Stomach (tissue), 9 donors: ENCODE measurements around the gene GABRB1. TPM values are rescaled to one million over a fixed set of nuclear protein-coding genes. Genes with fewer than 3 reads are reported as not detected.

Experiments used
- DNase-seq, 2 donors: peaks; one replicate each; pipeline versions ENCODE4 v3.0.0 to v3.0.0-alpha.2; 2013 to 2019
- H3K27ac ChIP-seq, 5 donors: fragments of 200-600 bp in 4 of 5; sonication (generic) in 4 of 5; one replicate each; pipeline ENCODE4 v1.5.1; 2013 to 2019; ENCODE audit warnings: mild to moderate bottlenecking in 1 of 5, moderate library complexity in 1 of 5
- H3K27me3 ChIP-seq, 3 donors: fragments of 200-600 bp; sonication (generic); one replicate each; pipeline ENCODE4 v1.5.1; 2017 to 2019; ENCODE audit warnings: mixed run types in 1 of 3
- H3K36me3 ChIP-seq, 4 donors: fragments of 200-600 bp; sonication (generic); 1 replicate in 3 of 4; 2 replicates in 1 of 4; pipeline ENCODE4 v1.5.1; 2016 to 2019
- H3K4me1 ChIP-seq, 4 donors: fragments of 200-600 bp; sonication (generic); one replicate each; pipeline ENCODE4 v1.5.1; 2016 to 2019
- H3K4me3 ChIP-seq, 4 donors: fragments of 200-600 bp; sonication (generic) in 3 of 4; one replicate each; pipeline ENCODE4 v1.5.1; 2016 to 2019; ENCODE audit warnings: mild to moderate bottlenecking in 1 of 4
- H3K9me3 ChIP-seq, 4 donors: fragments of 200-600 bp; sonication (generic); one replicate each; pipeline ENCODE4 v1.5.1; 2016 to 2019
- EP300 ChIP-seq: sonication (generic); formaldehyde crosslinking; IDR thresholded peaks from one replicate; pipeline ENCODE4 v1.6.1; 2017; ENCODE audit warnings: antibody characterized with exemption
- POLR2A ChIP-seq, 4 donors: fragments of 450-650 bp; IDR thresholded peaks; one replicate each; pipeline ENCODE4 v1.6.1; 2016; ENCODE audit warnings: antibody characterized with exemption in 4 of 4, control low read depth in 2 of 4, mild to moderate bottlenecking in 1 of 4, moderate library complexity in 1 of 4
- POLR2AphosphoS5 ChIP-seq, 3 donors: sonication (generic); formaldehyde crosslinking; IDR thresholded peaks; one replicate each; pipeline ENCODE4 v1.6.1; 2016; ENCODE audit warnings: antibody characterized with exemption in 3 of 3
- WGBS, 5 donors: extraction: QIAGEN DNeasy Blood & Tissue Kit in 3 of 5; methylation state at CpG; one replicate each; pipeline versions ENCODE4 v1.1.5 to v1.1.7; 2013 to 2018; 5-methylcytosine and 5-hydroxymethylcytosine counted together
- intact Hi-C: fragments of 100-400 bp; cut with DNase I; formaldehyde crosslinking; loops from one replicate; pipeline ENCODE4 v1.15.1; 2023; ENCODE audit warnings: low total_unique reads
- polyA plus RNA-seq, 3 donors: library from polyadenylated mRNA; stranded (reverse); fragments of 200-250 nt; gene quantifications; one replicate each; pipeline ENCODE4 v1.2.3, GENCODE V29; 2013
- total RNA-seq, 5 donors: library from RNA; depleted of rRNA; stranded (reverse); fragments of >200 nt; gene quantifications; one replicate each; pipeline versions ENCODE4 v1.1.0 to v1.2.3, GENCODE V29; 2014 to 2016
- TF ChIP-seq, protein P1 (sequence below), 7 experiments: fragments of 450-650 bp in 4 of 7; fragments of 200-600 bp in 3 of 7; sonication (generic) in 3 of 7; IDR thresholded peaks; one replicate each; pipeline ENCODE4 v1.5.1; 2016 to 2019; ENCODE audit warnings: antibody characterized with exemption in 7 of 7, control low read depth in 2 of 7, mild to moderate bottlenecking in 1 of 7
- donor health status: healthy with polysubstance abuse.
- donor health status: Bipolar disorder and iron deficiency.
- donor health status: healthy.

Gene GABRB1
- total and polyA plus RNA-seq, 8 donors, result 2.8 TPM; not detected in 7

GRCh38 chr4:47203593-47203992, 172.2 kb downstream of the GABRB1 start:
- H3K27me3 ChIP-seq, result no peaks in the 10 kb centered on the region
- H3K27ac ChIP-seq, result no peak overlapping the region
- intact Hi-C loops, result no loop called here
- no peaks in the 10 kb centered on the region for H3K4me1 ChIP-seq
- H3K36me3 ChIP-seq, result no peaks in the 10 kb centered on the region
- 75 to 88% (median 78%) methylated on average over 2 of the region's 2 CpGs for WGBS, 5 donors
- H3K9me3 ChIP-seq, result no peaks in the 10 kb centered on the region
- DNase-seq, result no peak
- H3K4me3 ChIP-seq, result no peak overlapping the region
- TF ChIP-seq POLR2AphosphoS5 (IDR thresholded peaks at IDR 0.05), result no peak
- TF ChIP-seq EP300, result no peak

- 80 to 92% (median 83%) methylated on average over 1 of the region's 1 CpG for WGBS, 5 donors
- intact Hi-C loops, result no loop called here
- no peak for DNase-seq
Measured at GRCh38 chr4:47207555-47207954, 176.2 kb downstream of the GABRB1 start.

DNA sequence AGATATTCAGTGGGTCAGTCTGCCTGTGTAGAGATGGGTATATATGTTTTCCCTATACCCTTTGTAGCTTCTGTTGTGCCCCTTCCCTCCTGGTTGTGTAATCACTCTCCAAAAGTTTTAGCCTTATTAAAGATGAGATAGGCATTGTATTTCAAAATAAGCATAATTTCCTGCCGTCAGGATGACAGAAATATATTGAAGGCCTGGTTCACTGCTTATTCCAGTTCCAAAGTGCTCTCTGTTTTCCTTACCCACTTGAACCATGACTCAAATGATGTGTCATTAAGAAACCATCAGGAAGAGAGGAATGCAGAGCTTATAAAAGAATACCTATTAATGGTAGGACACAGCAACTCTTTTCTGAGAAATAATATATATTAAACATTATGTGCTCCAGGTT, 178.5 kb downstream of the GABRB1 start:
- Histone ChIP-seq H3K4me3 (no peak overlapping the region), H3K27ac (no peak overlapping the region), H3K9me3 (no peaks in the 10 kb centered on the region), H3K27me3 (no peaks in the 10 kb centered on the region), H3K4me1 (no peaks in the 10 kb centered on the region), H3K36me3 (no peaks in the 10 kb centered on the region)
- DNase-seq, result no peak
- intact Hi-C loops, result no loop called here
- no peak for TF ChIP-seq EP300
- TF ChIP-seq, protein P1, sequence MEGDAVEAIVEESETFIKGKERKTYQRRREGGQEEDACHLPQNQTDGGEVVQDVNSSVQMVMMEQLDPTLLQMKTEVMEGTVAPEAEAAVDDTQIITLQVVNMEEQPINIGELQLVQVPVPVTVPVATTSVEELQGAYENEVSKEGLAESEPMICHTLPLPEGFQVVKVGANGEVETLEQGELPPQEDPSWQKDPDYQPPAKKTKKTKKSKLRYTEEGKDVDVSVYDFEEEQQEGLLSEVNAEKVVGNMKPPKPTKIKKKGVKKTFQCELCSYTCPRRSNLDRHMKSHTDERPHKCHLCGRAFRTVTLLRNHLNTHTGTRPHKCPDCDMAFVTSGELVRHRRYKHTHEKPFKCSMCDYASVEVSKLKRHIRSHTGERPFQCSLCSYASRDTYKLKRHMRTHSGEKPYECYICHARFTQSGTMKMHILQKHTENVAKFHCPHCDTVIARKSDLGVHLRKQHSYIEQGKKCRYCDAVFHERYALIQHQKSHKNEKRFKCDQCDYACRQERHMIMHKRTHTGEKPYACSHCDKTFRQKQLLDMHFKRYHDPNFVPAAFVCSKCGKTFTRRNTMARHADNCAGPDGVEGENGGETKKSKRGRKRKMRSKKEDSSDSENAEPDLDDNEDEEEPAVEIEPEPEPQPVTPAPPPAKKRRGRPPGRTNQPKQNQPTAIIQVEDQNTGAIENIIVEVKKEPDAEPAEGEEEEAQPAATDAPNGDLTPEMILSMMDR (IDR thresholded peaks at IDR 0.05), result no peak
- TF ChIP-seq POLR2A (IDR thresholded peaks at IDR 0.05), result no peak
- no peak for TF ChIP-seq POLR2AphosphoS5 (IDR thresholded peaks at IDR 0.05)
- WGBS, 5 donors, result 46 to 71% (median 63%) methylated on average over 1 of the region's 1 CpG

More at GRCh38 chr4:47207555-47207954, 176.2 kb downstream of the GABRB1 start:
- no peaks in the 10 kb centered on the region for H3K27me3 ChIP-seq
- H3K36me3 ChIP-seq, result no peaks in the 10 kb centered on the region
- no peak overlapping the region for H3K4me3 ChIP-seq
- H3K9me3 ChIP-seq, result no peaks in the 10 kb centered on the region
- TF ChIP-seq EP300, result no peak
- TF ChIP-seq, protein P1 (IDR thresholded peaks at IDR 0.05), result no peak
- TF ChIP-seq POLR2AphosphoS5 (IDR thresholded peaks at IDR 0.05), result no peak
- TF ChIP-seq POLR2A (IDR thresholded peaks at IDR 0.05), result no peak
- no peak overlapping the region for H3K27ac ChIP-seq
- H3K4me1 ChIP-seq, result no peaks in the 10 kb centered on the region

GRCh38 chr4:47210828-47211227, 179.5 kb downstream of the GABRB1 start:
- Histone ChIP-seq H3K4me3 (no peak overlapping the region), H3K27me3 (no peaks in the 10 kb centered on the region), H3K36me3 (no peaks in the 10 kb centered on the region), H3K9me3 (no peaks in the 10 kb centered on the region), H3K4me1 (no peaks in the 10 kb centered on the region), H3K27ac (no peak overlapping the region)
- no peak for DNase-seq
- no peak for TF ChIP-seq EP300
- no peak for TF ChIP-seq POLR2A (IDR thresholded peaks at IDR 0.05)
- 33 to 48% (median 43%) methylated on average over 3 of the region's 3 CpGs for WGBS, 5 donors
- intact Hi-C loops, result no loop called here

GRCh38 chr4:47213106-47213505, 181.7 kb downstream of the GABRB1 start:
- intact Hi-C loops, result no loop called here
- TF ChIP-seq POLR2AphosphoS5 (IDR thresholded peaks at IDR 0.05) (no peak), POLR2A (IDR thresholded peaks at IDR 0.05) (no peak), EP300 (no peak)
- TF ChIP-seq, protein P1 (IDR thresholded peaks at IDR 0.05), result no peak

More at GRCh38 chr4:47213106-47213505, 181.7 kb downstream of the GABRB1 start:
- no peaks in the 10 kb centered on the region for H3K9me3 ChIP-seq
- no peak overlapping the region for H3K4me3 ChIP-seq
- peak in 1 of 2 donors; percentile 6 for DNase-seq
- H3K27me3 ChIP-seq, result no peaks in the 10 kb centered on the region
- H3K4me1 ChIP-seq, result no peaks in the 10 kb centered on the region
- no peak overlapping the region for H3K27ac ChIP-seq
- WGBS, 5 donors, result 41 to 63% (median 48%) methylated on average over 2 of the region's 2 CpGs
- no peaks in the 10 kb centered on the region for H3K36me3 ChIP-seq
